ENCODE results near the gene PNRC1.

- TF ChIP-seq CTCF (IDR thresholded peaks at IDR 0.05) (no peak), EZH2 (IDR thresholded peaks at IDR 0.05; ENCODE audit: borderline replicate concordance, insufficient read depth, low read depth, low read length, poor library complexity, severe bottlenecking) (no peak)
Measured at GRCh38 chr6:89073014-89073620, 7.4 kb upstream of the PNRC1 start.
